ENCODE data around the gene CENATAC. TPM values are rescaled to one million over a fixed set of nuclear protein-coding genes. Genes with fewer than 3 reads are reported as not detected.
A peak's percentile ranks its signal among the peaks of the same experiment; 100 is the strongest.
"Not testable (repeated sequence)": the region's sequence is repeated elsewhere in the genome, so short reads cannot be mapped to it uniquely, and the experiment has no call there.

Gene CENATAC
- total and polyA plus RNA-seq, 4 donors: 10.3 to 138 (median 59.1) TPM

DNA sequence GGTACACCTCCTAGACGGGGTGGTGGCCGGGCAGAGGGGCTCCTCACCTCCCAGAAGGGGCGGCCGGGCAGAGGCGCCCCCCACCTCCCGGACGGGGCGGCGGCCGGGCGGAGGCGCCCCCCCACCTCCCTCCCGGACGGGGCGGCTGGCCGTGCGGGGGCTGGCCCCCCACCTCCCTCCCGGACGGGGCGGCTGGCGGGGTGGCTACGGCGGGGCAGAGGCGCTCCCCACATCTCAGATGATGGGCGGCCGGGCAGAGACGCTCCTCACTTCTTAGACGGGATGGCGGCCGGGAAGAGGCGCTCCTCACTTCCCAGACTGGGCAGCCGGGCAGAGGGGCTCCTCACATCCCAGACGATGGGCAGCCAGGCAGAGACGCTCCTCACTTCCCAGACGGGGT lies 61.2 kb downstream of the CENATAC start:
- H3K36me3 ChIP-seq (ENCODE audit: control insufficient read depth in 1 of 2, insufficient read depth in 2 of 2, low read length in 1 of 2); DNase-seq; H3K9me3 ChIP-seq (ENCODE audit: control insufficient read depth, low read length); H3K4me1 ChIP-seq (ENCODE audit: control insufficient read depth in 1 of 2, insufficient read depth in 2 of 2, low read length in 2 of 2); ATAC-seq (ENCODE audit: low FRiP score); H3K4me3 ChIP-seq (ENCODE audit: low read length in 2 of 2); H3K27ac ChIP-seq (ENCODE audit: low read depth in 1 of 2, low read length in 2 of 2); H3K27me3 ChIP-seq (ENCODE audit: control insufficient read depth in 1 of 2, insufficient read depth in 2 of 2, low read length in 1 of 2); intact Hi-C loops (cut with DNase I): not testable (repeated sequence)
- WGBS, 2 donors: 86 to 90% methylated on average over 19 to 31 of the region's 35 CpGs

DNA sequence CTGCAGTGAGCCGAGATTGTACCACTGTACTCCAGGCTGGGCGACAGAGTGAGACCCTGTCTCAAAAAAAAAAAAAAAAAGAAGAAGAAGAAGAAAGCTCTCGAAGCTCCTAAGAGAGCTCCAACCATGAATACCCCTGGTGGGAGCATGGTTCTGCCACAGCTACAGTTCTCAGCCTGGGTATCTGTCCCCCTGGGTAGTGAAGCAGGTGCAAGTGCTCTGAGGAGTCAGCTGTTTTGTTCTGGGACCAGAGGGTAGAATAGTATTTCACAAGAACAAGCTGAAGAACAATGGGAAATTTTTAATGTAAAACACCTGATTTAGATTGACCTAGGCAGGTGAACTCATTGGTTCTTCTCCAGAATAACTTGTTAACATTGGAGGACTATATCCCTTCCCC lies 63.3 kb downstream of the CENATAC start:
- Histone ChIP-seq H3K4me3 (ENCODE audit: low read length in 2 of 2) (no peak overlapping the region), H3K9me3 (ENCODE audit: control insufficient read depth, low read length) (no peaks in the 10 kb centered on the region), H3K4me1 (ENCODE audit: control insufficient read depth in 1 of 2, insufficient read depth in 2 of 2, low read length in 2 of 2) (no peaks in the 10 kb centered on the region), H3K27me3 (ENCODE audit: control insufficient read depth in 1 of 2, insufficient read depth in 2 of 2, low read length in 1 of 2) (no peaks in the 10 kb centered on the region), H3K36me3 (ENCODE audit: control insufficient read depth in 1 of 2, insufficient read depth in 2 of 2, low read length in 1 of 2) (no peaks in the 10 kb centered on the region), H3K27ac (ENCODE audit: low read depth in 1 of 2, low read length in 2 of 2) (no peak overlapping the region)
- ATAC-seq (ENCODE audit: low FRiP score) (no peak), DNase-seq (no peak)
- intact Hi-C loops (cut with DNase I): no loop called here
- 90 to 92% methylated on average over 3 of the region's 3 CpGs for WGBS, 2 donors

DNA sequence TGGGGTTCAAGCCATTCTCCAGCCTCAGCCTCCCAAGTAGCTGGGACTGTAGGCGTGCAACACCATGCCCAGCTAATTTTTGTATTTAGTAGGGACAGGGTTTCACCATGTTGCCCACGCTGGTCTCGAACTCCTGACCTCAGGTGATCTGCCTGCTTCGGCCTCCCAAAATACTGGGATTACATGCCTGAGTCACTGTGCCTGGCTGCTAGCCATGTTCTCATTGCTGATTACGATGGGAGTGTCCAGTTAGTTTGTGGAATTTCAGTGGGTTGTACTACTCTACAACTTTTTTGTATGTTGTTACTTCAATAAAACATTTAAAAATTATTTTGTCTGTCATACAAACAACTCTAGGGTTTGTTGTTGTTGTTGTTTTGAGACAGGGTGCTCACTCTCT lies 64.8 kb downstream of the CENATAC start:
- H3K27ac ChIP-seq (ENCODE audit: low read depth in 1 of 2, low read length in 2 of 2): peak overlapping the region in 1 of 2 donors; percentile 38
- intact Hi-C loops (cut with DNase I): no loop called here

DNA sequence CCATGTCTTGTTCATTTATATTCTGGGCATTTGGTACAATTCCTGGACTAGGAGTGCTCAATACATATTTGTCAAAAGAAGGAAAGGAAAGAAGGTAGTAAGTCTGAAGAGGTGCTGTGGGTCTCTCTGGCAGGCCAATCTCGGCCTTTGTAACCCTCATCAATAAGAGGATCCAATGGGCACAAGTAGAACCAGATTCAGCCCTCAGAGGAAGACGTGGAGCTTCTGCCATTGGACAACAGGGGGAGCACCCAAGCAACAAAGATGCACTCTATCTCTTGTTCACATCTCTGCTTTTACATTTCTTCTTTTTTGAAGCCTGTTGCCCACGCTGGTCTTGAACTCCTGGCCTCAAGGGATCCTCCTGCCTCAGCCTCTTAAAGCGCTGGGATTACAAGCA lies 67.4 kb downstream of the CENATAC start:
- H3K27ac ChIP-seq (ENCODE audit: low read depth in 1 of 2, low read length in 2 of 2): no peak overlapping the region
- H3K27me3 ChIP-seq (ENCODE audit: control insufficient read depth in 1 of 2, insufficient read depth in 2 of 2, low read length in 1 of 2): no peaks in the 10 kb centered on the region
- DNase-seq (no peak), ATAC-seq (ENCODE audit: low FRiP score) (no peak)
- H3K36me3 ChIP-seq (ENCODE audit: control insufficient read depth in 1 of 2, insufficient read depth in 2 of 2, low read length in 1 of 2): peaks cover 1 to 2% of the 10 kb centered on the region in 2 donors
- WGBS, 2 donors: 63 to 70% methylated on average over 4 of the region's 4 CpGs
- H3K4me1 ChIP-seq (ENCODE audit: control insufficient read depth in 1 of 2, insufficient read depth in 2 of 2, low read length in 2 of 2): no peaks in the 10 kb centered on the region
- intact Hi-C loops (cut with DNase I): loop anchor here in 1 of 2 donors (5.0 kb wide), 1 partner anchor 38 kb away; no protein-coding TSS in a partner anchor
- H3K4me3 ChIP-seq (ENCODE audit: low read length in 2 of 2): no peak overlapping the region
- H3K9me3 ChIP-seq (ENCODE audit: control insufficient read depth, low read length): no peaks in the 10 kb centered on the region

More for the DNA sequence above, 64.8 kb downstream of the CENATAC start:
- Histone ChIP-seq H3K36me3 (ENCODE audit: control insufficient read depth in 1 of 2, insufficient read depth in 2 of 2, low read length in 1 of 2) (no peaks in the 10 kb centered on the region), H3K9me3 (ENCODE audit: control insufficient read depth, low read length) (no peaks in the 10 kb centered on the region), H3K4me1 (ENCODE audit: control insufficient read depth in 1 of 2, insufficient read depth in 2 of 2, low read length in 2 of 2) (no peaks in the 10 kb centered on the region), H3K27me3 (ENCODE audit: control insufficient read depth in 1 of 2, insufficient read depth in 2 of 2, low read length in 1 of 2) (no peaks in the 10 kb centered on the region), H3K4me3 (ENCODE audit: low read length in 2 of 2) (no peak overlapping the region)
- ATAC-seq (ENCODE audit: low FRiP score): no peak
- DNase-seq: peak; percentile 68 to 80
- 25 to 28% methylated on average over 5 of the region's 5 CpGs for WGBS, 2 donors

Small RNA genes lying within 50 kb of the gene (microRNA-seq; reads per million reads assigned to microRNA genes)
- 0 to 0.99 reads per million in 2 donors for gene MIR3656

Other genes with a start within 250 kb of the CENATAC start
- 100 to 1,000 TPM; 105 to 128 TPM for gene DDX6, start 207.0 kb upstream of the CENATAC start, total RNA-seq
- gene DDX6, start 207.0 kb upstream of the CENATAC start, polyA plus RNA-seq: 10 to 100 TPM; 20.3 to 27.8 TPM
- gene CXCR5, start 114.2 kb upstream of the CENATAC start, total RNA-seq: under 1 TPM; 0.06 to 0.27 TPM
- under 1 TPM; 0.13 to 0.69 TPM for gene CXCR5, start 114.2 kb upstream of the CENATAC start, polyA plus RNA-seq
- gene BCL9L, start 72.2 kb upstream of the CENATAC start, total RNA-seq: 10 to 100 TPM; 73.5 to 92.9 TPM
- 10 to 100 TPM; 12.5 to 21.1 TPM for gene BCL9L, start 72.2 kb upstream of the CENATAC start, polyA plus RNA-seq
- not detected for gene UPK2, start 41.8 kb upstream of the CENATAC start, total RNA-seq
- gene UPK2, start 41.8 kb upstream of the CENATAC start, polyA plus RNA-seq: not detected
- not detected for gene FOXR1, start 26.4 kb upstream of the CENATAC start, total RNA-seq
- not detected for gene FOXR1, start 26.4 kb upstream of the CENATAC start, polyA plus RNA-seq
- 100 to 1,000 TPM; 804 to 820 TPM for gene RPS25, start 20.2 kb downstream of the CENATAC start, total RNA-seq
- 1,000 to 10,000 TPM; 2,334 to 4,827 TPM for gene RPS25, start 20.2 kb downstream of the CENATAC start, polyA plus RNA-seq
- gene TRAPPC4, start 20.6 kb downstream of the CENATAC start, total RNA-seq: 10 to 100 TPM; 49.6 to 54.3 TPM
- 10 to 100 TPM; 33.8 to 53.6 TPM for gene TRAPPC4, start 20.6 kb downstream of the CENATAC start, polyA plus RNA-seq
- 10 to 100 TPM in 1 of 2 donors, 1 to 10 TPM in 1; 7.8 to 12.9 TPM for gene SLC37A4, start 32.7 kb downstream of the CENATAC start, total RNA-seq
- 1 to 10 TPM; 8.5 to 8.9 TPM for gene SLC37A4, start 32.7 kb downstream of the CENATAC start, polyA plus RNA-seq
- 100 to 1,000 TPM; 101 to 145 TPM for gene HYOU1, start 59.1 kb downstream of the CENATAC start, total RNA-seq
- 10 to 100 TPM; 35.7 to 35.9 TPM for gene HYOU1, start 59.1 kb downstream of the CENATAC start, polyA plus RNA-seq
- gene VPS11, start 69.7 kb downstream of the CENATAC start, total RNA-seq: 10 to 100 TPM; 24.9 to 28.0 TPM
- 10 to 100 TPM; 21.8 to 60.5 TPM for gene VPS11, start 69.7 kb downstream of the CENATAC start, polyA plus RNA-seq
- 1 to 10 TPM; 6.9 to 8.1 TPM for gene HMBS, start 86.7 kb downstream of the CENATAC start, total RNA-seq
- 1 to 10 TPM; 4.4 to 9.2 TPM for gene HMBS, start 86.7 kb downstream of the CENATAC start, polyA plus RNA-seq
- 10 to 100 TPM; 23.6 to 41.8 TPM for gene DPAGT1, start 103.7 kb downstream of the CENATAC start, total RNA-seq
- gene DPAGT1, start 103.7 kb downstream of the CENATAC start, polyA plus RNA-seq: 10 to 100 TPM in 1 of 2 donors, 1 to 10 TPM in 1; 7.3 to 20.2 TPM
- 10 to 100 TPM in 1 of 2 donors, 1 to 10 TPM in 1; 9.5 to 10.1 TPM for gene C2CD2L, start 109.2 kb downstream of the CENATAC start, total RNA-seq
- 10 to 100 TPM in 1 of 2 donors, 1 to 10 TPM in 1; 6.6 to 10.3 TPM for gene C2CD2L, start 109.2 kb downstream of the CENATAC start, polyA plus RNA-seq
- 10 to 100 TPM; 14.3 to 32.4 TPM for gene HINFP, start 123.4 kb downstream of the CENATAC start, total RNA-seq
- 10 to 100 TPM; 12.1 to 23.1 TPM for gene HINFP, start 123.4 kb downstream of the CENATAC start, polyA plus RNA-seq
- under 1 TPM; 0.45 to 0.75 TPM for gene ABCG4, start 150.9 kb downstream of the CENATAC start, total RNA-seq
- under 1 TPM in 1 of 2 donors, not detected in 1; 0.75 TPM for gene ABCG4, start 150.9 kb downstream of the CENATAC start, polyA plus RNA-seq
- 10 to 100 TPM; 12.1 to 17.3 TPM for gene NLRX1, start 170.6 kb downstream of the CENATAC start, total RNA-seq
- 1 to 10 TPM; 5.9 to 9.8 TPM for gene NLRX1, start 170.6 kb downstream of the CENATAC start, polyA plus RNA-seq
- under 1 TPM in 1 of 2 donors, not detected in 1; 0.26 TPM for gene NHERF4, start 187.3 kb downstream of the CENATAC start, total RNA-seq
- 10 to 100 TPM in 1 of 2 donors, under 1 TPM in 1; 0.10 to 13.6 TPM for gene NHERF4, start 187.3 kb downstream of the CENATAC start, polyA plus RNA-seq
- 10 to 100 TPM; 33.0 to 37.4 TPM for gene CBL, start 208.2 kb downstream of the CENATAC start, total RNA-seq
- 1 to 10 TPM; 3.8 to 5.5 TPM for gene CBL, start 208.2 kb downstream of the CENATAC start, polyA plus RNA-seq